Common myeloid progenitor, CD34-positive (primary cell): ENCODE data around the gene PTBP1.

ENCODE experiments used
- CTCF ChIA-PET: fragments of 350-600 bp; sonication (Branson Sonifier 250); formaldehyde crosslinking; loops from one replicate; lab custom pipeline; 2021; ENCODE audit warnings: antibody characterized with exemption; lab: Charles Lee
- POLR2A ChIA-PET: fragments of 350-600 bp; sonication (Branson Sonifier 250); formaldehyde crosslinking; loops from one replicate; lab custom pipeline; 2021; ENCODE audit warnings: antibody characterized with exemption; lab: Charles Lee
- DNase-seq, 3 donors: peaks; one replicate each; pipeline versions ENCODE4 v3.0.0 to v3.0.0-alpha.2; 2013
- H3K27ac ChIP-seq, 2 experiments: 1 replicate in 1 of 2; 2 replicates in 1 of 2; pipeline ENCODE4 v1.7.0; 2013; ENCODE audit warnings: inconsistent platforms in 2 of 2, low read length in 2 of 2, mild to moderate bottlenecking in 2 of 2, low read depth in 1 of 2, moderate library complexity in 1 of 2; ENCODE audit not compliant: severe bottlenecking in 2 of 2, insufficient read depth in 1 of 2, poor library complexity in 1 of 2
- H3K27me3 ChIP-seq, 5 experiments: replicated peaks in 2 of 5; 1 replicate in 3 of 5; 2 replicates in 2 of 5; pipeline versions ENCODE4 v1.6.1 to v1.7.0; 2013; ENCODE audit warnings: low read length in 4 of 5, mild to moderate bottlenecking in 2 of 5, moderate library complexity in 2 of 5, inconsistent platforms in 1 of 5; ENCODE audit not compliant: insufficient read depth in 5 of 5, control insufficient read depth in 4 of 5
- H3K36me3 ChIP-seq, 4 experiments: 1 replicate in 2 of 4; 2 replicates in 2 of 4; pipeline versions ENCODE4 v1.6.1 to v1.7.0; 2013; ENCODE audit warnings: low read length in 3 of 4, control low read depth in 1 of 4, mild to moderate bottlenecking in 1 of 4; ENCODE audit not compliant: control insufficient read depth in 4 of 4, insufficient read depth in 4 of 4
- H3K4me1 ChIP-seq, 4 experiments: 1 replicate in 3 of 4; 2 replicates in 1 of 4; pipeline versions ENCODE4 v1.6.1 to v1.7.1; 2013; ENCODE audit warnings: low read length in 3 of 4, mild to moderate bottlenecking in 3 of 4, control low read depth in 1 of 4, inconsistent platforms in 1 of 4, moderate library complexity in 1 of 4; ENCODE audit not compliant: control insufficient read depth in 4 of 4, insufficient read depth in 4 of 4; ENCODE audit errors: control extremely low read depth in 1 of 4
- H3K4me3 ChIP-seq, 7 experiments: 1 replicate in 4 of 7; 2 replicates in 3 of 7; pipeline versions ENCODE4 v1.5.1 to v1.7.0; 2013; ENCODE audit warnings: mild to moderate bottlenecking in 7 of 7, low read length in 6 of 7, moderate library complexity in 6 of 7, inconsistent platforms in 2 of 7, low read depth in 2 of 7, control low read depth in 1 of 7; ENCODE audit not compliant: insufficient read depth in 4 of 7, control insufficient read depth in 1 of 7; ENCODE audit errors: extremely low read depth in 1 of 7
- H3K9me3 ChIP-seq, 5 experiments: 1 replicate in 4 of 5; 2 replicates in 1 of 5; pipeline versions ENCODE4 v1.6.1 to v1.7.1; 2013; ENCODE audit warnings: low read length in 4 of 5, mild to moderate bottlenecking in 2 of 5, inconsistent platforms in 1 of 5, low read depth in 1 of 5, moderate library complexity in 1 of 5; ENCODE audit not compliant: control insufficient read depth in 4 of 5, insufficient read depth in 2 of 5; ENCODE audit errors: control extremely low read depth in 1 of 5
- WGBS: methylation state at CpG from one replicate; pipeline ENCODE4 v1.1.5; 2013; ENCODE audit not compliant: insufficient coverage; 5-methylcytosine and 5-hydroxymethylcytosine counted together

PTBP1 gene

GRCh38 chr19:782185-782877 is 14.9 kb upstream of the PTBP1 start:
- Histone ChIP-seq H3K9me3 (no peaks in the 10 kb centered on the region), H3K4me3 (no peak overlapping the region), H3K27me3 (peaks cover 0 to 2% (median 0%) of the 10 kb centered on the region in 5 experiments), H3K27ac (no peak overlapping the region), H3K36me3 (no peaks in the 10 kb centered on the region), H3K4me1 (no peaks in the 10 kb centered on the region)
- WGBS: 88% methylated on average over 28 of the region's 29 CpGs
- ChIA-PET POLR2A (interaction anchor here (0.6 kb wide), 1 partner anchor 97 kb away, joined by 4 read pairs; no protein-coding TSS in a partner anchor), CTCF (no interaction called here)
- DNase-seq: no peak

GRCh38 chr19:782878-783668 is 14.2 kb upstream of the PTBP1 start:
- H3K27me3 ChIP-seq: peaks cover 0 to 2% (median 0%) of the 10 kb centered on the region in 5 experiments
- H3K9me3 ChIP-seq: no peaks in the 10 kb centered on the region
- no peaks in the 10 kb centered on the region for H3K36me3 ChIP-seq
- no peak for DNase-seq
- H3K27ac ChIP-seq: no peak overlapping the region
- POLR2A ChIA-PET: no interaction called here
- no peak overlapping the region for H3K4me3 ChIP-seq
- CTCF ChIA-PET: no interaction called here
- no peaks in the 10 kb centered on the region for H3K4me1 ChIP-seq
- WGBS: 87% methylated on average over 29 of the region's 30 CpGs

- Histone ChIP-seq H3K36me3 (no peaks in the 10 kb centered on the region), H3K4me3 (no peak overlapping the region), H3K27ac (no peak overlapping the region), H3K27me3 (peaks cover 0 to under 1% (median 0%) of the 10 kb centered on the region in 5 experiments), H3K9me3 (no peaks in the 10 kb centered on the region), H3K4me1 (peaks cover 0 to 13% (median 11%) of the 10 kb centered on the region in 4 experiments)
- no peak for DNase-seq
- ChIA-PET CTCF (interaction anchor here (0.8 to 1.8 kb wide), 2 partner anchors 10 to 12 kb away, joined by 5 read pairs; no protein-coding TSS in a partner anchor), POLR2A (no interaction called here)
- 94% methylated on average over 10 of the region's 13 CpGs for WGBS
These were observed 12.7 kb upstream of the PTBP1 start for GRCh38 chr19:784541-784940.

GRCh38 chr19:787536-787935 is 9.7 kb upstream of the PTBP1 start:
- Histone ChIP-seq H3K27me3 (no peaks in the 10 kb centered on the region), H3K4me1 (peaks cover 0 to 24% (median 23%) of the 10 kb centered on the region in 4 experiments), H3K27ac (no peak overlapping the region), H3K4me3 (no peak overlapping the region), H3K9me3 (no peaks in the 10 kb centered on the region), H3K36me3 (no peaks in the 10 kb centered on the region)
- no peak for DNase-seq
- ChIA-PET CTCF (no interaction called here), POLR2A (no interaction called here)
- 97% methylated on average over 13 of the region's 16 CpGs for WGBS

DNA sequence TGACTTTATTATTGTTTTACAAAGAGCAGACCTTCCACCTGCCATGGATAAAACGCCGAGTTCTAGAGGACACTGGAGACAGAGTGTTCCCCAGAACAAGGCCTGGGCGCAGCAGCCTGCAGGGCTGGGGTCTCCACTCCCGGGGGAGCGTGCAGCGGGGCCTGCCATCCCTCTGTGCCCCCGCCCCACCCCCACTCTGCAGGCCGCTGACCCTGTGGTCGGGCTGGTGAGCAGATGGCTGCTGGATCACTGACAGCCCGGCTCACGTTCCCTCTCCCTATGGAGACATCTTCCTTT is 8.6 kb upstream of the PTBP1 start:
- peaks cover 0 to 24% (median 23%) of the 10 kb centered on the region in 4 experiments for H3K4me1 ChIP-seq
- no peaks in the 10 kb centered on the region for H3K9me3 ChIP-seq
- H3K27me3 ChIP-seq: no peaks in the 10 kb centered on the region
- peak overlapping the region in 2 of 7 experiments; percentile 57 to 62 for H3K4me3 ChIP-seq
- H3K27ac ChIP-seq: peak overlapping the region in 1 of 2 experiments; percentile 68
- ChIA-PET POLR2A (no interaction called here), CTCF (interaction anchor here (1.0 kb wide), 1 partner anchor 49 kb away, joined by 3 read pairs; no protein-coding TSS in a partner anchor)
- no peak for DNase-seq
- 73% methylated on average over 8 of the region's 11 CpGs for WGBS
- no peaks in the 10 kb centered on the region for H3K36me3 ChIP-seq

DNA sequence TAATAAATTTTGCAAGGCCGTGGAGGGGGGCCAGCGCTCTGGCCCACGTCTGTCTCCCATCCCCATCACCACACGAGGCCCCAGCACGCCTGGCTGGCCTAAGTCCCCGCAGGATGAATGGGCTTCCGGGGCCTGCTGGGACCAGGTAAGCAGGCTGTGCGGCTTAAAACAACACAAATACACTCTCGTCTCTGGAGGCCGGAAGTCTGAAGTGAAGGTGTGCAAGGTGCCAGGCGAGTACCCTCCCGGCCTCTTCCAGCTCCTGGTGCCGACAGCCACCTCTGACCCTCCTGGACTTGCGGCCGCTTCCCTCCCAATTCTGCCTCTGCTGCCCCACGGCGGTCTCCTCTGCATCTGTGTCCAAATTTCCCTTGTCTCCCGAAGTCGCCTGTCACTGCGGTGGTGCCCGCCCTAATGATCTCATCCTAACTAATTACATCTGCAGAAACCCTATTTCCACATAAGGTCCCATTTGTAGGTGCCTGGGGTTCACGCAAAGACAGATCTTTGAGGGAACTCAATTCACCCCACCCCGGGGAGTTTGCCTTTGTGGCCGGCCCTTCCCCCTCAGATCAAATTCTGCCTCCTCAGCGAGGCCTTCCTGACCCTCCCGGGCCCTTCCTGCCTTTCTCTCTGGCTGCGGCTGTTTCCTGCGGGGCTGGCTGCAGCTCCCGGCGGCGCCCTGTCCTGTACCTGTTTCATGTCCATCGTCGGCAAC is 8.1 kb upstream of the PTBP1 start:
- Histone ChIP-seq H3K4me1 (peaks cover 0 to 24% (median 23%) of the 10 kb centered on the region in 4 experiments), H3K27ac (peak overlapping the region; percentile 68 to 75), H3K27me3 (no peaks in the 10 kb centered on the region), H3K9me3 (no peaks in the 10 kb centered on the region), H3K36me3 (no peaks in the 10 kb centered on the region), H3K4me3 (peak overlapping the region in 5 of 7 experiments; percentile 6 to 62 (median 35))
- peak in 2 of 3 donors; percentile 20 to 55 for DNase-seq
- ChIA-PET CTCF (interaction anchor here (1.0 kb wide), 1 partner anchor 49 kb away, joined by 3 read pairs; no protein-coding TSS in a partner anchor), POLR2A (no interaction called here)
- WGBS: 23% methylated on average over 32 of the region's 33 CpGs
